ENCODE results near the gene OTX1.
A peak's percentile ranks its signal among the peaks of the same experiment; 100 is the strongest.
"Not testable (repeated sequence)": the region's sequence is repeated elsewhere in the genome, so short reads cannot be mapped to it uniquely, and the experiment has no call there.

OTX1 gene

DNA sequence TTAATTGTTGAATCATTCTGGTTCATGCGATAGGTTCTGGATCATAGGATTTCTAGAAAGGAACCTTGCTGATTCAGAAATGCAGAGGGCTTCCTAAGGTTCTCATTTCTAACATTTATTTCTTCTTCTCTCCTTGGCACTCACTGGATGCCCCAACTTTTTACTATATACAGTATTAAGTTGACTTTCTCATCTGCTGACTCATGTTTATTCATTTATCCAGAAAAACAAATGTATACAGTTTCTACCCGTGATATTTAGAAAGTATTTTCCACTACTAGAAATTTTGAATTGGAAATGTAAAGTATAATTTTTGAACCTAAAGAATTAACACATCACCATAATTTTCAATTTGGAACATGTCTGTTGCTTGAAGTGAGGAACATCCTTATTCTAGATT is 32.2 kb upstream of the OTX1 start:
- no peaks in the 10 kb centered on the region for H3K79me2 ChIP-seq (ENCODE audit: insufficient read depth, low read length)
- H4K20me1 ChIP-seq (ENCODE audit: insufficient read depth, low read length), result no peaks in the 10 kb centered on the region
- no peaks in the 10 kb centered on the region for H3K9me2 ChIP-seq (ENCODE audit: low read depth, low read length)
- H3K9ac ChIP-seq (ENCODE audit: low read length), result no peak overlapping the region
- H3K9me3 ChIP-seq (ENCODE audit: low read length), result no peaks in the 10 kb centered on the region
- H3F3A ChIP-seq (ENCODE audit: insufficient read depth, low read length), result no peaks in the 10 kb centered on the region
- H3K36me3 ChIP-seq (ENCODE audit: insufficient read depth, low read length), result no peaks in the 10 kb centered on the region
- no peak overlapping the region for H3K27ac ChIP-seq (ENCODE audit: low read depth, low read length, poor library complexity, severe bottlenecking)
- H3K4me2 ChIP-seq (ENCODE audit: low read length), result no peak overlapping the region
- H3K4me1 ChIP-seq (ENCODE audit: insufficient read depth, low read length, severe bottlenecking), result no peaks in the 10 kb centered on the region
- no peak overlapping the region for H3K4me3 ChIP-seq (ENCODE audit: low read depth, low read length, poor library complexity, severe bottlenecking)
- H2AFZ ChIP-seq (ENCODE audit: low read length), result no peak overlapping the region
- TF ChIP-seq CTCF (IDR thresholded peaks at IDR 0.05; ENCODE audit: low read length), result no peak
- TF ChIP-seq EZH2 (IDR thresholded peaks at IDR 0.05; ENCODE audit: borderline replicate concordance, low read length), result no peak
- H3K27me3 ChIP-seq (ENCODE audit: insufficient read depth, low read length), result no peaks in the 10 kb centered on the region

- not testable (repeated sequence) for H3K4me3 ChIP-seq (ENCODE audit: low read depth, low read length, poor library complexity, severe bottlenecking); H3K36me3 ChIP-seq (ENCODE audit: insufficient read depth, low read length); H3K4me1 ChIP-seq (ENCODE audit: insufficient read depth, low read length, severe bottlenecking); H3K27me3 ChIP-seq (ENCODE audit: insufficient read depth, low read length); H3K4me2 ChIP-seq (ENCODE audit: low read length); H3K9ac ChIP-seq (ENCODE audit: low read length); H3K79me2 ChIP-seq (ENCODE audit: insufficient read depth, low read length); H2AFZ ChIP-seq (ENCODE audit: low read length); H3K9me3 ChIP-seq (ENCODE audit: low read length); H4K20me1 ChIP-seq (ENCODE audit: insufficient read depth, low read length); H3K27ac ChIP-seq (ENCODE audit: low read depth, low read length, poor library complexity, severe bottlenecking); H3K9me2 ChIP-seq (ENCODE audit: low read depth, low read length); H3F3A ChIP-seq (ENCODE audit: insufficient read depth, low read length)
These were observed 30.9 kb upstream of the OTX1 start for GRCh38 chr2:63019686-63020085.

DNA sequence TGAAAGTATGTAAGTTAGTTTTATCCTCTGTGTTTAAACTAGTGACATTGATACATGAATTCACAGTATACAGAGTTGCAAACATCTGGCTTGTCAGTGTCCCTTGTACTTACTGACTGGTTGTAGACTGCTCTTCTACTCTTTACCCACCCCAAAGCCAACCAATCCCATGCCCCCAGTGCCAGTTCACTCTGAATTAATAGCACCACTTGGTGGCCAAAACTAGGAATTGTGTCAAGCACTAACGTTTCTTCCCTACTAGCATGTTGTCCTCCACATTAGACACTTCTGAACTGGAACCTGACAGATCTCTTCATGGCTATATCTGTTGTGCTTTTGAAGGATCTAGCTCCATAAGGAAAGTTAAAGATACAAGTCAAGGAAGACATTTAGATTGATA is 27.2 kb upstream of the OTX1 start:
- H2AFZ ChIP-seq (ENCODE audit: low read length), result no peak overlapping the region
- H3K9me3 ChIP-seq (ENCODE audit: low read length), result no peaks in the 10 kb centered on the region
- H3K27me3 ChIP-seq (ENCODE audit: insufficient read depth, low read length), result no peaks in the 10 kb centered on the region
- no peak for TF ChIP-seq EZH2 (IDR thresholded peaks at IDR 0.05; ENCODE audit: borderline replicate concordance, low read length)
- peak; percentile 65 for TF ChIP-seq CTCF (IDR thresholded peaks at IDR 0.05; ENCODE audit: low read length)
- H3K9me2 ChIP-seq (ENCODE audit: low read depth, low read length), result no peaks in the 10 kb centered on the region
- no peaks in the 10 kb centered on the region for H3F3A ChIP-seq (ENCODE audit: insufficient read depth, low read length)
- H3K36me3 ChIP-seq (ENCODE audit: insufficient read depth, low read length), result no peaks in the 10 kb centered on the region
- H3K27ac ChIP-seq (ENCODE audit: low read depth, low read length, poor library complexity, severe bottlenecking), result no peak overlapping the region
- H3K4me3 ChIP-seq (ENCODE audit: low read depth, low read length, poor library complexity, severe bottlenecking), result no peak overlapping the region
- no peak overlapping the region for H3K9ac ChIP-seq (ENCODE audit: low read length)
- H4K20me1 ChIP-seq (ENCODE audit: insufficient read depth, low read length), result no peaks in the 10 kb centered on the region
- no peaks in the 10 kb centered on the region for H3K79me2 ChIP-seq (ENCODE audit: insufficient read depth, low read length)
- no peaks in the 10 kb centered on the region for H3K4me1 ChIP-seq (ENCODE audit: insufficient read depth, low read length, severe bottlenecking)
- H3K4me2 ChIP-seq (ENCODE audit: low read length), result no peak overlapping the region

DNA sequence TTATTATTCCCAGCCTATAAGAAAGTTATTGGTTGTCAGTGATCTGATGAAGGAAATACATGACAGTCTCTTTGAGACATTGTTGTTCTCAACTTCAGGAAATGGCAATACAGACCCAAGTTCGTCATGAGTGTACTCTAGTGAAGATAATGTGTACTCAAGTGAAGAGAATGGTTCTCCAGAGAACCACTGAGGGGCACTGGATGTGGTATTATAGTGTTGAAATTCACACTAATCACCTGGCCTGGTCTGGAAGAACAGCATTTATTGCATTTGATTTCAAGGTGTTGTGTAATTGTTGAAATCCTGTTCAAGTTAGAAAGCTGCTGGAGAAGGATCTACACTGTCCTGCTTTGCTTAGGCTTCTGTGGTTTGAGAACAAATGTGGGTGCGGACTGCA is 23.4 kb upstream of the OTX1 start:
- Histone ChIP-seq H3K4me3 (ENCODE audit: low read depth, low read length, poor library complexity, severe bottlenecking) (no peak overlapping the region), H3K27me3 (ENCODE audit: insufficient read depth, low read length) (no peaks in the 10 kb centered on the region)
- TF ChIP-seq CTCF (IDR thresholded peaks at IDR 0.05; ENCODE audit: low read length), result no peak
- TF ChIP-seq EZH2 (IDR thresholded peaks at IDR 0.05; ENCODE audit: borderline replicate concordance, low read length), result no peak

More for the DNA sequence above, 23.4 kb upstream of the OTX1 start:
- H3K79me2 ChIP-seq (ENCODE audit: insufficient read depth, low read length), result no peaks in the 10 kb centered on the region
- H3K9me2 ChIP-seq (ENCODE audit: low read depth, low read length), result no peaks in the 10 kb centered on the region
- no peaks in the 10 kb centered on the region for H3F3A ChIP-seq (ENCODE audit: insufficient read depth, low read length)
- H3K27ac ChIP-seq (ENCODE audit: low read depth, low read length, poor library complexity, severe bottlenecking), result no peak overlapping the region
- no peaks in the 10 kb centered on the region for H4K20me1 ChIP-seq (ENCODE audit: insufficient read depth, low read length)
- no peak overlapping the region for H2AFZ ChIP-seq (ENCODE audit: low read length)
- no peaks in the 10 kb centered on the region for H3K36me3 ChIP-seq (ENCODE audit: insufficient read depth, low read length)
- H3K9me3 ChIP-seq (ENCODE audit: low read length), result no peaks in the 10 kb centered on the region
- no peaks in the 10 kb centered on the region for H3K4me1 ChIP-seq (ENCODE audit: insufficient read depth, low read length, severe bottlenecking)
- no peak overlapping the region for H3K9ac ChIP-seq (ENCODE audit: low read length)
- no peak overlapping the region for H3K4me2 ChIP-seq (ENCODE audit: low read length)

Measured in OCI-LY1 (cell line).